ENCODE data around the gene TAOK3. TPM values are rescaled to one million over a fixed set of nuclear protein-coding genes. Genes with fewer than 3 reads are reported as not detected.

TAOK3 gene
- total and polyA plus RNA-seq, 2 donors (not counting 3 experiments of a cell fraction or from before 2014, with no cell fraction given): 11.3 to 23.1 TPM

DNA sequence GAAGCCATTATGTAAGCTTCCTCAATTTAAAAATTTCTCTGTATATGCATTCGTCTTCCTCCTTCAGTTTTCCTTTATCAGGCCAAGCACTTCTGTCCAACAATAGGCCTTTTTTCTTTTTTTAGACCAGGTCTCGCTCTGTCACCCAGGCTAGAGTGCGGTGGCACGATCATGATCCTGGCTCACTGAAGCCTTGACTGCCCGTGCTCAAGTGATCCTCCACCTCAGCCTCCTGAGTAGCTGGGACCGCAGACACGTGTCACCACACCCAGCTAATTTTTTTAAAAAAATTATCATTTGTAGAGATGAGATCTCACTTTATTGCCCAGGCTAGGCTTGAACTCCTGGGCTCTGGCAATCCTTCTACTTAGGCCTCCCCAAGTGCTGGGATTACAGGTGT, 25.8 kb downstream of the TAOK3 start:
- Histone ChIP-seq H4K20me1 (replicated peaks; ENCODE audit: control insufficient read depth, extremely low read depth, insufficient read depth, low read length) (no peaks in the 10 kb centered on the region), H3K79me2 (ENCODE audit: control insufficient read depth, insufficient read depth, low read length) (peaks cover 37% of the 10 kb centered on the region), H3K9me1 (replicated peaks; ENCODE audit: control insufficient read depth, extremely low read depth, insufficient read depth, low read length) (no peaks in the 10 kb centered on the region), H3K9ac (replicated peaks; ENCODE audit: extremely low read depth, insufficient read depth, low read length) (no peak overlapping the region), H3K27me3 (ENCODE audit: control insufficient read depth in 2 of 2, insufficient read depth in 2 of 2, low read length in 2 of 2) (no peaks in the 10 kb centered on the region), H3K36me3 (ENCODE audit: control insufficient read depth in 2 of 2, extremely low read depth in 1 of 2, insufficient read depth in 2 of 2, low read length in 2 of 2) (no peaks in the 10 kb centered on the region), H3K27ac (ENCODE audit: insufficient read depth, low read depth, low read length) (no peak overlapping the region), H3K9me3 (replicated peaks; ENCODE audit: control insufficient read depth, insufficient read depth, low read length) (no peaks in the 10 kb centered on the region), H3K4me3 (replicated peaks in 1 of 3; ENCODE audit: insufficient read depth in 1 of 3, low read depth in 1 of 3, low read length in 3 of 3) (no peak overlapping the region), H2AFZ (ENCODE audit: low read depth, low read length) (no peak overlapping the region), H3K4me2 (ENCODE audit: insufficient read depth, low read length) (no peak overlapping the region), H3K4me1 (ENCODE audit: control insufficient read depth, extremely low read depth, insufficient read depth, low read length) (no peaks in the 10 kb centered on the region)
- CTCF ChIA-PET: interaction anchor here (0.9 to 1.6 kb wide), 3 partner anchors 10 to 31 kb away, joined by 3 to 5 read pairs (median 5); no protein-coding TSS in a partner anchor
- dilution Hi-C loops (cut with MboI; ENCODE audit: extremely low pct_ligation_motif_present, low sequenced_read_pairs) (no loop called here), intact Hi-C loops (cut with micrococcal nuclease) (no loop called here)
- no peak for FAIRE-seq
- no TSS peak for BruUV-seq (replicated peaks)
- DNase-seq (ENCODE audit: low read depth, low spot score): no peak
- POLR2A ChIA-PET: no interaction called here
- no peak for TF ChIP-seq POLR2A (IDR thresholded peaks at IDR 0.05; ENCODE audit: low read depth, low read length)
- no peak for TF ChIP-seq FOS (IDR thresholded peaks at IDR 0.05; ENCODE audit: borderline replicate concordance, insufficient read depth, low read length)
- no peak for TF ChIP-seq CTCF (IDR thresholded peaks at IDR 0.05; ENCODE audit: extremely low read depth in 1 of 2, insufficient read depth in 1 of 2, low read depth in 1 of 2, low read length in 2 of 2)
- TF ChIP-seq MYC (IDR thresholded peaks at IDR 0.05; ENCODE audit: low read depth, low read length): no peak
- TF ChIP-seq JUN (IDR thresholded peaks at IDR 0.05; ENCODE audit: borderline replicate concordance, insufficient read depth, insufficient read length, low read depth): no peak
- no peak for TF ChIP-seq GATA2 (IDR thresholded peaks at IDR 0.05; ENCODE audit: insufficient read depth, insufficient read length, low read depth, low read length)
- TF ChIP-seq EZH2 (IDR thresholded peaks at IDR 0.05; ENCODE audit: borderline replicate concordance, low read depth, low read length, severe bottlenecking): no peak

Data from endothelial cell of umbilical vein (primary cell).